Measurements from ENCODE around the gene ADGRG3.

DNA sequence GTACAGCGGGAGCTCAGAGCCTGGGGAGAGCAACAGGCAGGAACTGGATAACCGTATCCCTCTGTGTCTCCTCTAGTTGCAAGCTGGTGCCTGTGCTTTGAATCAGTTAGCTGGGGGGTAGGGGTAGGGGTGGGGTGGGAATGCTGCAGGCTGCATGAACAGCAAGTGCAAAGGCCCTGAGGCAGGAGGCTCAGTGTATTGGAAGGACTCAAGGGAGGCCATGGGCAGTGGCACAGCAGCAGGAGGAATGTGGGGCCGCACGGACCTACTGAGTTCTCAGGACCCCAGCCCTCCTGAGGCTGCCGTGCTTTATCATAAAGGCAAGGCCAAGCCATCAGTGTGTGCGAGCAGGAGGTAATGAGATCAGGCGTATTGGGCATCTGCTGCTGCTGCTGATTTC lies 70.7 kb downstream of the ADGRG3 start:
- TF ChIP-seq, protein P1, sequence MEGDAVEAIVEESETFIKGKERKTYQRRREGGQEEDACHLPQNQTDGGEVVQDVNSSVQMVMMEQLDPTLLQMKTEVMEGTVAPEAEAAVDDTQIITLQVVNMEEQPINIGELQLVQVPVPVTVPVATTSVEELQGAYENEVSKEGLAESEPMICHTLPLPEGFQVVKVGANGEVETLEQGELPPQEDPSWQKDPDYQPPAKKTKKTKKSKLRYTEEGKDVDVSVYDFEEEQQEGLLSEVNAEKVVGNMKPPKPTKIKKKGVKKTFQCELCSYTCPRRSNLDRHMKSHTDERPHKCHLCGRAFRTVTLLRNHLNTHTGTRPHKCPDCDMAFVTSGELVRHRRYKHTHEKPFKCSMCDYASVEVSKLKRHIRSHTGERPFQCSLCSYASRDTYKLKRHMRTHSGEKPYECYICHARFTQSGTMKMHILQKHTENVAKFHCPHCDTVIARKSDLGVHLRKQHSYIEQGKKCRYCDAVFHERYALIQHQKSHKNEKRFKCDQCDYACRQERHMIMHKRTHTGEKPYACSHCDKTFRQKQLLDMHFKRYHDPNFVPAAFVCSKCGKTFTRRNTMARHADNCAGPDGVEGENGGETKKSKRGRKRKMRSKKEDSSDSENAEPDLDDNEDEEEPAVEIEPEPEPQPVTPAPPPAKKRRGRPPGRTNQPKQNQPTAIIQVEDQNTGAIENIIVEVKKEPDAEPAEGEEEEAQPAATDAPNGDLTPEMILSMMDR (IDR thresholded peaks at IDR 0.05), result no peak
- no peak for TF ChIP-seq EZH2 (IDR thresholded peaks at IDR 0.05; ENCODE audit: borderline replicate concordance, insufficient read depth, low read depth, low read length, poor library complexity, severe bottlenecking)
